C4-2B (cell line): Measurements from ENCODE around the gene CHRNA1.

ENCODE experiments used
- ZFX ChIP-seq: fragments of 450-650 bp; IDR thresholded peaks from 2 replicates; pipeline ENCODE4 v1.6.1; 2017
- TF ChIP-seq, protein P1 (sequence below): fragments of 450-650 bp; conservative IDR thresholded peaks from 2 replicates; pipeline ENCODE4 v1.5.1; 2017; ENCODE audit warnings: mild to moderate bottlenecking

DNA sequence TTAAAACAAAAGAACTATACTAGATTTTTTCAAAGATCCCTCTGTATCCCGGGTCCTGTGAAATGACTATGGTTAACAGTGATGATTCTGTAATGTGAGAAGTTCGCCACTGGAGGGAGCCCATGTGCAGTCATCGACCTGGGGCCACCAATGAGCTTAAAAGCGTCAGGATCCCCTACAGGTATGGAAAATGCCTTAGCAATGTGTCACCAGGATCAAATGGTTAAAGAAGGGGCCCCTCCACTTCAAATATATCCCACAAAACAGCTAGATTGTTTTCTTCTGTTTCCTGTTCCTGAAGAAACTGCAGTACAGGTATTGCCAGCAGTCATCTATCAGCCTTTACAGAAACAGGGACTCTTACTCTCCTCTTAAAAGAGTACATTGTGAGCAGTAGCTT is 15.3 kb downstream of the CHRNA1 start:
- TF ChIP-seq, protein P1, sequence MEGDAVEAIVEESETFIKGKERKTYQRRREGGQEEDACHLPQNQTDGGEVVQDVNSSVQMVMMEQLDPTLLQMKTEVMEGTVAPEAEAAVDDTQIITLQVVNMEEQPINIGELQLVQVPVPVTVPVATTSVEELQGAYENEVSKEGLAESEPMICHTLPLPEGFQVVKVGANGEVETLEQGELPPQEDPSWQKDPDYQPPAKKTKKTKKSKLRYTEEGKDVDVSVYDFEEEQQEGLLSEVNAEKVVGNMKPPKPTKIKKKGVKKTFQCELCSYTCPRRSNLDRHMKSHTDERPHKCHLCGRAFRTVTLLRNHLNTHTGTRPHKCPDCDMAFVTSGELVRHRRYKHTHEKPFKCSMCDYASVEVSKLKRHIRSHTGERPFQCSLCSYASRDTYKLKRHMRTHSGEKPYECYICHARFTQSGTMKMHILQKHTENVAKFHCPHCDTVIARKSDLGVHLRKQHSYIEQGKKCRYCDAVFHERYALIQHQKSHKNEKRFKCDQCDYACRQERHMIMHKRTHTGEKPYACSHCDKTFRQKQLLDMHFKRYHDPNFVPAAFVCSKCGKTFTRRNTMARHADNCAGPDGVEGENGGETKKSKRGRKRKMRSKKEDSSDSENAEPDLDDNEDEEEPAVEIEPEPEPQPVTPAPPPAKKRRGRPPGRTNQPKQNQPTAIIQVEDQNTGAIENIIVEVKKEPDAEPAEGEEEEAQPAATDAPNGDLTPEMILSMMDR = peak; percentile 85
- TF ChIP-seq ZFX = no peak
